Panc1 (cell line): Measurements from ENCODE around the gene PTGIR. TPM values are rescaled to one million over a fixed set of nuclear protein-coding genes. Genes with fewer than 3 reads are reported as not detected.

ENCODE experiments used
- ATAC-seq: fragments of 200-7000 bp; cut with Tn5 transposase; 2 replicates; pipeline ENCODE4 v1.9.1; 2020; ENCODE audit warnings: mild to moderate bottlenecking, moderate library complexity
- BruUV-seq: library from RNA; stranded (reverse); fragments of 400-500 nt; replicated peaks from 2 replicates; lab custom pipeline; 2021; lab: Mats Ljungman, UMichigan
- CTCF ChIA-PET: fragments of 300-600 bp; sonication (Branson Sonifier 250); formaldehyde crosslinking; loops from one replicate; lab custom pipeline; 2022; ENCODE audit warnings: antibody characterized with exemption; lab: Charles Lee
- POLR2A ChIA-PET: fragments of 300-600 bp; sonication (Branson Sonifier 250); formaldehyde crosslinking; loops from one replicate; lab custom pipeline; 2022; ENCODE audit warnings: antibody characterized with exemption; lab: Charles Lee
- DNase-seq: peaks from one replicate; pipeline ENCODE4 v3.0.0-alpha.2; 2010; ENCODE audit warnings: low read depth, low spot score
- H3K27ac ChIP-seq: 2 replicates; pipeline ENCODE4 v1.5.1; 2011; ENCODE audit warnings: mild to moderate bottlenecking, low read length, inconsistent platforms
- H3K27me3 ChIP-seq: fragments of 200-500 bp; sonication (Bioruptor generic); 2 replicates; pipeline ENCODE4 v1.6.0; 2014; ENCODE audit warnings: low read length, inconsistent platforms; ENCODE audit not compliant: control insufficient read depth, insufficient read depth
- H3K36me3 ChIP-seq: fragments of 200-500 bp; sonication (Bioruptor generic); 2 replicates; pipeline ENCODE4 v1.5.1; 2014; ENCODE audit warnings: inconsistent platforms, mild to moderate bottlenecking, low read length, moderate library complexity; ENCODE audit not compliant: control insufficient read depth, insufficient read depth
- H3K4me1 ChIP-seq: 2 replicates; pipeline ENCODE4 v1.5.1; 2011; ENCODE audit warnings: inconsistent platforms, mild to moderate bottlenecking, low read length, moderate library complexity; ENCODE audit not compliant: control insufficient read depth, insufficient read depth
- H3K4me3 ChIP-seq, 2 experiments: 2 replicates each; pipeline ENCODE4 v1.5.1; 2011 to 2012; ENCODE audit warnings: low read depth in 2 of 2, low read length in 2 of 2, mild to moderate bottlenecking in 2 of 2, inconsistent platforms in 1 of 2, moderate library complexity in 1 of 2
- H3K9me3 ChIP-seq: fragments of 200-500 bp; sonication (Bioruptor generic); 2 replicates; pipeline ENCODE4 v1.5.1; 2014; ENCODE audit warnings: low read depth, mild to moderate bottlenecking, inconsistent platforms, low read length, moderate library complexity; ENCODE audit not compliant: control insufficient read depth, insufficient read depth
- POLR2AphosphoS5 ChIP-seq: IDR thresholded peaks from 2 replicates; pipeline ENCODE4 v1.6.1; 2012; ENCODE audit warnings: mild to moderate bottlenecking, low read depth, low read length, moderate library complexity
- SIN3A ChIP-seq: IDR thresholded peaks from 2 replicates; pipeline ENCODE4 v1.6.1; 2012; ENCODE audit warnings: low read depth, mild to moderate bottlenecking, low read length, moderate library complexity, borderline replicate concordance; ENCODE audit not compliant: insufficient read depth
- TCF7L2 ChIP-seq: IDR thresholded peaks from 2 replicates; pipeline ENCODE4 v1.6.1; 2011; ENCODE audit warnings: mild to moderate bottlenecking, low read depth, low read length, inconsistent platforms
- in situ Hi-C: cut with HindIII; loops from 2 replicates; pipeline ENCODE4 v1.10.0; 2016; ENCODE audit warnings: low sequenced_read_pairs, low pct_unique_long_range_greater_than_20kb
- intact Hi-C: fragments of 100-400 bp; cut with micrococcal nuclease; formaldehyde crosslinking; loops from one replicate; pipeline ENCODE4 v1.10.0; 2022; ENCODE audit not compliant: unreplicated experiment
- total RNA-seq: library from RNA; stranded (reverse); gene quantifications from one replicate; pipeline ENCODE4 v1.2.1, GENCODE V29; 2021; ENCODE audit not compliant: unreplicated experiment
- TF ChIP-seq, protein P1 (sequence below): fragments of 450-650 bp; IDR thresholded peaks from 2 replicates; pipeline ENCODE4 v1.5.1; 2017; ENCODE audit warnings: mild to moderate bottlenecking
- TF ChIP-seq, protein P2 (sequence below), 2 experiments: IDR thresholded peaks; 2 replicates each; pipeline ENCODE4 v1.6.1; 2011 to 2012; ENCODE audit warnings: low read depth in 2 of 2, control low read depth in 1 of 2, low read length in 1 of 2, mild to moderate bottlenecking in 1 of 2, moderate library complexity in 1 of 2; ENCODE audit not compliant: insufficient read depth in 1 of 2

PTGIR gene
- total RNA-seq, 1 experiment from 2014 or later = 0.08 TPM

DNA sequence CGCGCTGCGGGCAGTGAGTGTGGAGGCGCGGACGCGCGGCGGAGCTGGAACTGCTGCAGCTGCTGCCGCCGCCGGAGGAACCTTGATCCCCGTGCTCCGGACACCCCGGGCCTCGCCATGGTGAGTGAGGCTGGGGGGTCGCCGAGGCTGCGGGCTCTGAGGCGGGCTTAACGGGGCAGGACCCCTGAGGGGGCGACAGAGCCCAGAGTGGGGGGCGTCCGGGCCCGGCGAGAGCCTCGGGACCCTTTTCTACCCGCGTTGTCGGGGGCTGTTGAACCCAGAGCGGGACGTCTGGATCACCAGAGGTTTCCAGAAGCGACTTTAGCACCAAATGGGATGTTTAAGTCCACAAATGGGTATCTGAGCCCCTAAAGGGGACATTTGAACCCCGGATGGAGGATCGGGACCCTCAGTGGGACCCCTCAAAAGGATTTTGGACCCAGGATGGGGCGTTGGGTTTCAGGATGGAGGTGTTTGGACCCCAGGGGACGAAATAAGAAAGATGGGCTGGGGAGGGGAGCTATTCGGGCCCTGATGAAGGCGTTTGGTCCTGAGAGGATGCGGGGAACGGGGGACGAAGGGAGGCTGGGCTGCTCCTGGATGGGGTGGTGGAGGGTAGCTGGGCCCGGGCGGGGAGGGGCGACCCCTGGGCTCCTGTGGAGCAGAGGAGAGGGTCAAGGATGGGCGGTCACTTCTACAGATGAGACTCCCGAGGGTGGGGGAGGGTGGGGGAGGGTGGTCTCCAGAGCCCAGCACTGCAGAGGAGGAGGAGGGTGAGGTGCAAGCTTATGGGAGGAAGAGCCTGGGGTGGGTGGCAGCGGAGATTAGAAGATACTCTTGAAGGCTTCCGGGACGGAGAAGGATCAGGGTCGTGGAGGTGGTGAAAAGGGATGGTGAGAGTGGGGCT, 23.3 kb downstream of the PTGIR start, which contains the start of gene CALM3 (continued):
- no peak for TF ChIP-seq POLR2AphosphoS5

DNA sequence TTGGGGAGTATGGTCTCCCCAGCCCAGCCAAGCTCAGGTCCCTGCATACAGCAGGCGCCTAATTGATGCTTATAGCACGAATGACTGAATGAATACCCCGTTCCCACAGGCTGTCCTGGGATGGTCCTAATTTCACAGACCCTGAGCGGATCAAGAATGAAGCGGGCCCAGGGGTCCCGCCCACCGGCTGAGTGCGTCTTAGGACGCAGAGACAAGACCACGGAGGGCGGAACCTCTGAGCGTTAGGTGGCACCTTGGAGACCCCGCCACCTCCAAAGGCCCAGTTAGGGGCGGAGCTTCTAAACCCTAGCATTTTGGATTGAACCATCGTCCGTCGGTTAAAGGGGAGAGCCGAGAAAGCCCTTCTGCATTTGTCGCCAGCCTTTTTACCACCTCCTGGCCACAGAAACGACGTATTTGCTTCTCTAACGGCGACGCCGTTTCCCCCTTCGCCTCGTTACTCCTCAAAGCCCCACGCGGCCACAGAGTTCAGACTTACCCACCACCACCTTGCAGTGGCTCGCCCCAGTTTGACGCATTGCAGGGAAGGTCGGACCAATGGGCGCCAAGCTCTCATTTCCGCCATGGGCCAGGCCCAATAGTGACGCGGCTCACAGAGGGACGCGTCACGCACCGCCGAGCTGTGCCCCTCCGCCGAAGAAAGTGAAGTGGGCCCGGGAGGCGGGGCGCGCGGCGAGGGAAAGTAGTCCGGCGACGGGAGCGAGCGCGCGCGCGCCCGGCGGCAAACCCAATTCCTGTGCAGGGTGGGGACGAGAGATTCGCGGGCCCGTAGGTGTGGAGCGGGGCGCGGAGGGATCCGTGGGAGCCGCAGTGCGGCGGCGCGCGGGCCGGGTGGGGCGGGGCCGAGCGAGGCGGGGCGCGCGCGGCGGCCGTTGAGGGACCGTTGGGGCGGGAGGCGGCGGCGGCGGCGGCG, 24.2 kb downstream of the PTGIR start:
- Histone ChIP-seq H3K4me3 (peak overlapping the region; percentile 98 to 99), H3K36me3 (no peaks in the 10 kb centered on the region; the same call in 1 of the 2 replicates), H3K9me3 (peaks cover 3% of the 10 kb centered on the region; the same call in 1 of the 2 replicates), H3K27me3 (no peaks in the 10 kb centered on the region), H3K27ac (peak overlapping the region; percentile 95), H3K4me1 (peaks cover 14% of the 10 kb centered on the region)
- ATAC-seq (peak; percentile 94), DNase-seq (peak; percentile 78)
- ChIA-PET POLR2A (interaction anchor here (0.7 kb wide), 1 partner anchor 206 kb away, joined by 9 read pairs; no protein-coding TSS in a partner anchor), CTCF (interaction anchor here (0.6 kb wide), 1 partner anchor 30 kb away, joined by 3 read pairs; no protein-coding TSS in a partner anchor)
- intact Hi-C loops (no loop called here), in situ Hi-C loops (no loop called here)
- peak; percentile 59 for TF ChIP-seq POLR2AphosphoS5
- 0 out of 2 replicates have a peak, but pooled peaks have one; percentile 28 for TF ChIP-seq SIN3A
- TF ChIP-seq, protein P1, sequence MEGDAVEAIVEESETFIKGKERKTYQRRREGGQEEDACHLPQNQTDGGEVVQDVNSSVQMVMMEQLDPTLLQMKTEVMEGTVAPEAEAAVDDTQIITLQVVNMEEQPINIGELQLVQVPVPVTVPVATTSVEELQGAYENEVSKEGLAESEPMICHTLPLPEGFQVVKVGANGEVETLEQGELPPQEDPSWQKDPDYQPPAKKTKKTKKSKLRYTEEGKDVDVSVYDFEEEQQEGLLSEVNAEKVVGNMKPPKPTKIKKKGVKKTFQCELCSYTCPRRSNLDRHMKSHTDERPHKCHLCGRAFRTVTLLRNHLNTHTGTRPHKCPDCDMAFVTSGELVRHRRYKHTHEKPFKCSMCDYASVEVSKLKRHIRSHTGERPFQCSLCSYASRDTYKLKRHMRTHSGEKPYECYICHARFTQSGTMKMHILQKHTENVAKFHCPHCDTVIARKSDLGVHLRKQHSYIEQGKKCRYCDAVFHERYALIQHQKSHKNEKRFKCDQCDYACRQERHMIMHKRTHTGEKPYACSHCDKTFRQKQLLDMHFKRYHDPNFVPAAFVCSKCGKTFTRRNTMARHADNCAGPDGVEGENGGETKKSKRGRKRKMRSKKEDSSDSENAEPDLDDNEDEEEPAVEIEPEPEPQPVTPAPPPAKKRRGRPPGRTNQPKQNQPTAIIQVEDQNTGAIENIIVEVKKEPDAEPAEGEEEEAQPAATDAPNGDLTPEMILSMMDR = no peak
- TF ChIP-seq TCF7L2 = no peak
- TF ChIP-seq, protein P2, sequence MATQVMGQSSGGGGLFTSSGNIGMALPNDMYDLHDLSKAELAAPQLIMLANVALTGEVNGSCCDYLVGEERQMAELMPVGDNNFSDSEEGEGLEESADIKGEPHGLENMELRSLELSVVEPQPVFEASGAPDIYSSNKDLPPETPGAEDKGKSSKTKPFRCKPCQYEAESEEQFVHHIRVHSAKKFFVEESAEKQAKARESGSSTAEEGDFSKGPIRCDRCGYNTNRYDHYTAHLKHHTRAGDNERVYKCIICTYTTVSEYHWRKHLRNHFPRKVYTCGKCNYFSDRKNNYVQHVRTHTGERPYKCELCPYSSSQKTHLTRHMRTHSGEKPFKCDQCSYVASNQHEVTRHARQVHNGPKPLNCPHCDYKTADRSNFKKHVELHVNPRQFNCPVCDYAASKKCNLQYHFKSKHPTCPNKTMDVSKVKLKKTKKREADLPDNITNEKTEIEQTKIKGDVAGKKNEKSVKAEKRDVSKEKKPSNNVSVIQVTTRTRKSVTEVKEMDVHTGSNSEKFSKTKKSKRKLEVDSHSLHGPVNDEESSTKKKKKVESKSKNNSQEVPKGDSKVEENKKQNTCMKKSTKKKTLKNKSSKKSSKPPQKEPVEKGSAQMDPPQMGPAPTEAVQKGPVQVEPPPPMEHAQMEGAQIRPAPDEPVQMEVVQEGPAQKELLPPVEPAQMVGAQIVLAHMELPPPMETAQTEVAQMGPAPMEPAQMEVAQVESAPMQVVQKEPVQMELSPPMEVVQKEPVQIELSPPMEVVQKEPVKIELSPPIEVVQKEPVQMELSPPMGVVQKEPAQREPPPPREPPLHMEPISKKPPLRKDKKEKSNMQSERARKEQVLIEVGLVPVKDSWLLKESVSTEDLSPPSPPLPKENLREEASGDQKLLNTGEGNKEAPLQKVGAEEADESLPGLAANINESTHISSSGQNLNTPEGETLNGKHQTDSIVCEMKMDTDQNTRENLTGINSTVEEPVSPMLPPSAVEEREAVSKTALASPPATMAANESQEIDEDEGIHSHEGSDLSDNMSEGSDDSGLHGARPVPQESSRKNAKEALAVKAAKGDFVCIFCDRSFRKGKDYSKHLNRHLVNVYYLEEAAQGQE (IDR thresholded peaks at IDR 0.05; ENCODE audit: insufficient read depth in 1 of 2, low read depth in 2 of 2, low read length in 1 of 2) = 0 out of 4 replicates have a peak, but pooled peaks of 1 of the 2 experiments have one; percentile 10
- TSS peak; percentile 90 for BruUV-seq
